Superior temporal gyrus (tissue), 1 donor: ENCODE data around the gene ZNF579.
A peak's percentile ranks its signal among the peaks of the same experiment; 100 is the strongest.
"Not testable (repeated sequence)": the region's sequence is repeated elsewhere in the genome, so short reads cannot be mapped to it uniquely, and the experiment has no call there.

ENCODE experiments used
- DNase-seq: peaks from one replicate; pipeline ENCODE4 v3.0.0-alpha.2; 2016; ENCODE audit errors: extremely low spot score

Gene ZNF579

GRCh38 chr19:55593096-55593772, 12.6 kb upstream of the ZNF579 start:
- no peak for DNase-seq

- DNase-seq, result no peak
Observed at GRCh38 chr19:55592391-55593090, 11.9 kb upstream of the ZNF579 start.

GRCh38 chr19:55591555-55591954, 10.9 kb upstream of the ZNF579 start:
- no peak for DNase-seq

GRCh38 chr19:55590617-55591016, 10.0 kb upstream of the ZNF579 start:
- DNase-seq, result no peak

GRCh38 chr19:55590109-55590508, 9.5 kb upstream of the ZNF579 start:
- DNase-seq, result no peak

- no peak for DNase-seq
Observed at GRCh38 chr19:55588738-55589137, 8.1 kb upstream of the ZNF579 start.

- peak; percentile 89 for DNase-seq
Observed at GRCh38 chr19:55586976-55587668, 6.5 kb upstream of the ZNF579 start.

GRCh38 chr19:55585658-55586339, 5.2 kb upstream of the ZNF579 start:
- DNase-seq, result no peak

GRCh38 chr19:55584871-55585270, 4.2 kb upstream of the ZNF579 start:
- no peak for DNase-seq

GRCh38 chr19:55583897-55584296, 3.2 kb upstream of the ZNF579 start:
- not testable (repeated sequence) for DNase-seq

GRCh38 chr19:55582284-55582683, 1.6 kb upstream of the ZNF579 start:
- DNase-seq, result not testable (repeated sequence)

- DNase-seq, result no peak
Observed at GRCh38 chr19:55581823-55582223, 1.2 kb upstream of the ZNF579 start.

GRCh38 chr19:55581145-55581822, 636 bp upstream of the ZNF579 start:
- no peak for DNase-seq

GRCh38 chr19:55579766-55580621, 654 bp downstream of the ZNF579 start:
- no peak for DNase-seq

GRCh38 chr19:55578761-55579747, 1.6 kb downstream of the ZNF579 start:
- no peak for DNase-seq

- DNase-seq, result no peak
Observed at GRCh38 chr19:55578031-55578760, 2.5 kb downstream of the ZNF579 start.

GRCh38 chr19:55576746-55577145, 3.9 kb downstream of the ZNF579 start:
- DNase-seq, result no peak

- not testable (repeated sequence) for DNase-seq
Observed at GRCh38 chr19:55573929-55574328, 6.7 kb downstream of the ZNF579 start.

- DNase-seq, result not testable (repeated sequence)
Observed at GRCh38 chr19:55569477-55569876, 11.2 kb downstream of the ZNF579 start.
